Measurements from ENCODE around the gene CDC42BPB. TPM values are rescaled to one million over a fixed set of nuclear protein-coding genes. Genes with fewer than 3 reads are reported as not detected.
A peak's percentile ranks its signal among the peaks of the same experiment; 100 is the strongest.

CDC42BPB gene
- total and polyA plus RNA-seq, 2 of the 13 experiments (the other 11 are each of a cell fraction or from before 2014, with no cell fraction given) = 19.7 to 32.3 TPM

DNA sequence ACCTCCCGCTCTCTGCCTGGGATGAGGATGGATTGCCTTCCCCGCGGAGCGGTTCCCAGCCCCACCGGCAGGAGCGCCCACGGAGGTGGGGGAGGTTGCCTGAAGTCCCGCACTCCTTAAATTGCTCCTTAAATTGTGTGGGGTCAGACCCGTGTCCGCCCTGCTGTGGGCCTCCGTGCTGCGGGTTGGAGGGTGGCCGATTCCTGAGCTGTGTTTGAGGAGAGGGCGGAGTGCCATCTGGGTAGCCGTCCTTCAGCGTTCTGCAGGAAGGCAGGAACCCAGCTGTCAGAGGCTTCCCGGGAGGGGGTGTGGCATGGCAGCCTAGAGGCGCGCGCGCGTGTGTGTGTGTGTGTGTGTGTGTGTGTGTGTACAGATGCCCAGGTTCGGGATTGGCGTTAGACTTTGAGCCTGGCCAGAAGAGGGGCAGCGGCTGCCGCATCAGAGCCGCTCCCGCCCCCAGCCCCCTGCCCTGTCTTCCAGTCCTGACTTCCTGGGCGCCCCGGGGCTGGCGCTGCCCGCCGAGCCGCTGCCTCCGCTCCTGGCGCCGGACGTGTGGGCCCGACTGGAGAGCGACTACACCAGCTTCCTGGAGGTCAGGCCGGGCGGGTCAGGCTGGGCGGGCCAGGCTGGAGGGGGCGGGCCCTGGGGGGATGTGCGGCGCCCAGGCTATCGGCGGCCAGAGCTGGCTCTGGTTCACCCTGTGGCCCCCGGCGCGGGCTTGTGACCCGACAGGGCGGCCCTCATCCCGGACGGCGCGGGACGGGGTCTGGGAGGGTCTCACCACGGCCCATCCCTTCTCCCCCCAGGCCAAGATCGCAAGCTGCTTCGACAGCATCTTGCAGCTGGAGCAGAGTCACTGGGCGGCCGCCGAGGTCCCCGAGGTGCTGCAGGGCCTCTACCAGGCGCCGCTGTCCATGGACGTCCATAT lies 46.4 kb upstream of the CDC42BPB start (continued):
- TF ChIP-seq ZNF562 (CRISPR knock-in tag; IDR thresholded peaks at IDR 0.05; ENCODE audit: borderline replicate concordance) (no peak), ZNF496 (CRISPR knock-in tag; IDR thresholded peaks at IDR 0.05; ENCODE audit: insufficient replicate concordance) (no peak), EEA1 (CRISPR knock-in tag; IDR thresholded peaks at IDR 0.05; ENCODE audit: borderline replicate concordance) (no peak), YEATS4 (CRISPR knock-in tag; IDR thresholded peaks at IDR 0.05; ENCODE audit: borderline replicate concordance) (no peak), BHLHE40 (IDR thresholded peaks at IDR 0.05; ENCODE audit: low read length) (no peak), HOXA3 (CRISPR knock-in tag; IDR thresholded peaks at IDR 0.05) (peak; percentile 46), ZBTB8A (CRISPR knock-in tag; IDR thresholded peaks at IDR 0.05; ENCODE audit: borderline replicate concordance, low read depth) (no peak), HOXD1 (CRISPR knock-in tag; IDR thresholded peaks at IDR 0.05) (peak; percentile 26; the same call in 1 of the 2 replicates), ZFP37 (CRISPR knock-in tag; IDR thresholded peaks at IDR 0.05; ENCODE audit: borderline replicate concordance) (no peak), NR2F6 (IDR thresholded peaks at IDR 0.05) (peak; percentile 45), NR2F6 (CRISPR knock-in tag; IDR thresholded peaks at IDR 0.05) (peak; percentile 50), MEIS2 (CRISPR knock-in tag; IDR thresholded peaks at IDR 0.05) (peak; percentile 65; the same call in 1 of the 2 replicates), KLF13 (CRISPR knock-in tag; IDR thresholded peaks at IDR 0.05) (no peak), ZNF710 (CRISPR knock-in tag; IDR thresholded peaks at IDR 0.05; ENCODE audit: borderline replicate concordance) (0 out of 2 replicates have a peak, but pooled peaks have one; percentile 27), DR1 (CRISPR knock-in tag; IDR thresholded peaks at IDR 0.05) (no peak; the same call in 1 of the 2 replicates), GPBP1L1 (CRISPR knock-in tag; IDR thresholded peaks at IDR 0.05) (no peak), ZC3H4 (CRISPR knock-in tag; IDR thresholded peaks at IDR 0.05; ENCODE audit: borderline replicate concordance) (no peak), NFE2L2 (IDR thresholded peaks at IDR 0.05; ENCODE audit: low read length) (no peak), JUN (CRISPR knock-in tag; IDR thresholded peaks at IDR 0.05) (no peak), ETS1 (CRISPR knock-in tag; IDR thresholded peaks at IDR 0.05) (no peak), ZNF615 (CRISPR knock-in tag; IDR thresholded peaks at IDR 0.05; ENCODE audit: borderline replicate concordance) (no peak), SALL1 (CRISPR knock-in tag; IDR thresholded peaks at IDR 0.05) (peak; percentile 80), ZNF883 (CRISPR knock-in tag; IDR thresholded peaks at IDR 0.05; ENCODE audit: not compliant biosample characterization) (no peak)
- TF ChIP-seq, protein P1, sequence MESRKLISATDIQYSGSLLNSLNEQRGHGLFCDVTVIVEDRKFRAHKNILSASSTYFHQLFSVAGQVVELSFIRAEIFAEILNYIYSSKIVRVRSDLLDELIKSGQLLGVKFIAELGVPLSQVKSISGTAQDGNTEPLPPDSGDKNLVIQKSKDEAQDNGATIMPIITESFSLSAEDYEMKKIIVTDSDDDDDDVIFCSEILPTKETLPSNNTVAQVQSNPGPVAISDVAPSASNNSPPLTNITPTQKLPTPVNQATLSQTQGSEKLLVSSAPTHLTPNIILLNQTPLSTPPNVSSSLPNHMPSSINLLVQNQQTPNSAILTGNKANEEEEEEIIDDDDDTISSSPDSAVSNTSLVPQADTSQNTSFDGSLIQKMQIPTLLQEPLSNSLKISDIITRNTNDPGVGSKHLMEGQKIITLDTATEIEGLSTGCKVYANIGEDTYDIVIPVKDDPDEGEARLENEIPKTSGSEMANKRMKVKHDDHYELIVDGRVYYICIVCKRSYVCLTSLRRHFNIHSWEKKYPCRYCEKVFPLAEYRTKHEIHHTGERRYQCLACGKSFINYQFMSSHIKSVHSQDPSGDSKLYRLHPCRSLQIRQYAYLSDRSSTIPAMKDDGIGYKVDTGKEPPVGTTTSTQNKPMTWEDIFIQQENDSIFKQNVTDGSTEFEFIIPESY (CRISPR knock-in tag; IDR thresholded peaks at IDR 0.05) = peak; percentile 16; the same call in 1 of the 2 replicates
